OCI-LY3 (cell line): ENCODE measurements around the gene ADCY4.

Experiments
- CTCF ChIP-seq: fragments of 200-600, 300-600 bp; sonication (generic); IDR thresholded peaks from 2 replicates; pipeline ENCODE4 v1.5.1; 2014; ENCODE audit warnings: antibody characterized with exemption, low read length, low read depth
- EZH2phosphoT487 ChIP-seq: fragments of 200-600 bp; shearing (Covaris generic); IDR thresholded peaks from 2 replicates; pipeline ENCODE4 v1.6.1; 2018; ENCODE audit warnings: antibody characterized with exemption, mixed run types, low read depth

GRCh38 chr14:24292118-24292807, 42.6 kb downstream of the ADCY4 start:
- TF ChIP-seq CTCF = no peak
- no peak for TF ChIP-seq EZH2phosphoT487
